Glomerular visceral epithelial cell (primary cell): ENCODE results near the gene COQ6.
A peak's percentile ranks its signal among the peaks of the same experiment; 100 is the strongest.
"Not testable (repeated sequence)": the region's sequence is repeated elsewhere in the genome, so short reads cannot be mapped to it uniquely, and the experiment has no call there.

ENCODE experiments used
- DNase-seq: peaks from one replicate; pipeline ENCODE4 v3.0.0-alpha.2; 2016; ENCODE audit errors: extremely low spot score

The COQ6 gene

DNA sequence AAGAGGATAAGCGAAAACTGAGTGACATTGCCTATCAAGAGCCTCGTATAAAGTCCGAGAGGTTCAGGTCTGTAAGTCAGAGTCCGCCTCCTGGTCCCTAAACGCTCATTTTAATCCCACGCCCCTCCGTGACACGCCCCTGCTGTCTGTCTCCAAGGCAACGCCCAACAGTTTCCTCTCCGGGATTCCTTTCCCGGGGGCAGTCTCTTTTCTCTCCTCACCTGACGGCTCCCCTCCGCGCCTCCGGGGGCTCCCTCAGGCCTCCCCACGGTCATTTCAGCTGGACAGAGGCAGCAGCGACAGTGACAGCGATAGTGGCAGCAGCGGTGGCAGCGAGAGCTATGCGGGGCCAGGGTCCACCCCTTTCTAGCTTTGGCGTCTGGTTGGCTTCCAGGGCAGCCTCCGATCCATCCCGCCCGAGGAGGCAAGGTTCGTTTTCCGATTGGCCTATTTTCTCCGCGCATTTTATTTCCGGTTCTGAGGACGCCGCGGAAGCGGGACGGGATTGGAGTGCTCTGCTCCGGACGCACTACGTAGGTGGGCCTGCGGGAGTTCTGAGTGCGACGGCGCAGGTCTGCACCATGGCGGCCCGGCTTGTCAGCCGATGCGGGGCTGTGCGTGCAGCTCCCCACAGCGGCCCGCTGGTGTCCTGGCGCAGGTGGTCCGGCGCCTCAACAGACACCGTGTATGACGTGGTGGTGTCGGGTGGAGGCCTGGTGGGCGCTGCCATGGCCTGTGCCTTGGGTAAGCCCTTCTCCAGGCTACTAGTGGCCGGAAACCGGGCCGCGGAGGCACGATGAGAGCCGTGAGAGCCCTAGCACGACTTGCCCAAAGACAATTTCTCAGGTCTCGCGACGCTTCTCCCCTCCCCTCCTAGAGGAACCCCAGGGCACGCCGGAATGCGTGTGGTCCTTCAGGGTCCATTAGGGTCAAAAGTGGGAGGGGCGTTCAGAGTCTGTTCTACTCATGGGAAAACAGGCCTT lies at the start of gene COQ6, which contains the start of gene FAM161B:
TSS of gene COQ6 (plus strand) at position 551 of the 983 bp plus-strand sequence. CDS start at position 582, 31 bp downstream.
TSS of gene FAM161B (minus strand) at position 343 of the 983 bp plus-strand sequence. CDS start at position 275, 68 bp downstream.
- peak; percentile 96 for DNase-seq

GRCh38 chr14:73903028-73903427 lies 47.1 kb upstream of the COQ6 start:
- no peak for DNase-seq

GRCh38 chr14:73909681-73910080 lies 40.4 kb upstream of the COQ6 start:
- DNase-seq = no peak

DNA sequence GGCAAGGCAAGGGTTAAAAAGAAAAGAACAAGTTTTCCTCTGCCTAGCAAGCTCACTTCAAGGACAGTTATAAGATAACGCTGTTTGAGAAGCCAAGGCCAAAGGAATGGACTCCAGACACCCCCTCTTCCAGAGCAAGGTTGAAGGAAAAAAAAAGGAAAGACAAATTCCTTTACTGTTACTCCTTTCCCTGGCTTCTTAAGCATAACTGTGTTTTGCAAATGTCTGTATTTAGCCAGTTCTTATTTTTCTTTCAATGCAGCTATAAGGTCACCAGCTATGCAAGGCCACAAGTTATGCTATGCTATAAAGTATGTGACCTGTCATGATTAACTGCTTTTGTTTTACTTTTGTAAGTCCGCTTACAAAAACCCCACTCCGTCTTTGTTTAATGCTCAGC lies 36.8 kb upstream of the COQ6 start:
- DNase-seq = no peak

DNA sequence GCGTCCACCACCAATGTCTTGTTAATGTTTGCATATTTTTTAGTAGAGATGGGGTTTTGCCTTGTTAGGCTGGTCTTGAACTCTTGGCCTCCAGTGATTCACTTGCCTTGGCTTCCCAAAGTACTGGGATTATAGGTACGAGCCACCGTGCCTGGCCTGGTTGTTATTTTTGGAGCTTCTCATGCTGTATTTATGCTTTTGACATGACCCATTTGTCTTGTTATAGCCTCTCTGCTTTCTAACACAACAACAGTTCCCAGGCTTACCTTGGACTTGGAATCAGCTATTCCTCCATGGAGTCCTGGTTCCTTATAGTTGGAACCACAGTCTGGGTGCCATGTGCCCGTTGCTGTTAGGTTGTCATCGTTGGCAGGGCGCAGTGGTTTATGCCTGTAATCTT lies 33.8 kb upstream of the COQ6 start:
- DNase-seq = no peak

GRCh38 chr14:73919457-73919856 lies 30.6 kb upstream of the COQ6 start:
- not testable (repeated sequence) for DNase-seq

DNA sequence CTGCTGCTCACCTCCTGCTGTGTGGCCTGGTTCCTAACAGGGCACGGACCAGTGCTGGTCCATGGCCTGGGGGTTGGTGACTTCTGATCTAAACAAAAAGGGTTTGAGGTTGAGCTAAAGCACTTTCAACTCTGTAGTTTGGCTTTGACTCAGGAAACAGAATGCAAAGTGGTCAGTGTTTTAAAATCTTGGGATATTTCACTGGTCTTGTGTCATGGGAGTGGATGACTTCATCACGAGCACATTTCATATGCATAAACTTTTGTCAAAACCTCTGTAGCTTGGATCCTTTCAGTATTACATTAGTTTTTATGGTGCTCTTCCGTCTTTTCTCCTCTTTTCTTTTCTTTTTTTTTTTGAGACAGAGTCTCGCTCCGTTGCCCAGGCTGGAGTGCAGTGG lies 25.8 kb upstream of the COQ6 start:
- DNase-seq = no peak

- DNase-seq = peak; percentile 24
Measured at GRCh38 chr14:73935666-73936065, 14.4 kb upstream of the COQ6 start.

- DNase-seq = no peak
Measured at GRCh38 chr14:73936548-73936947, 13.6 kb upstream of the COQ6 start.

GRCh38 chr14:73937012-73937411 lies 13.1 kb upstream of the COQ6 start:
- no peak for DNase-seq

- DNase-seq = no peak
Measured at GRCh38 chr14:73942180-73942579, 7.9 kb upstream of the COQ6 start.

GRCh38 chr14:73943083-73943482 lies 7.0 kb upstream of the COQ6 start:
- peak; percentile 33 for DNase-seq

DNA sequence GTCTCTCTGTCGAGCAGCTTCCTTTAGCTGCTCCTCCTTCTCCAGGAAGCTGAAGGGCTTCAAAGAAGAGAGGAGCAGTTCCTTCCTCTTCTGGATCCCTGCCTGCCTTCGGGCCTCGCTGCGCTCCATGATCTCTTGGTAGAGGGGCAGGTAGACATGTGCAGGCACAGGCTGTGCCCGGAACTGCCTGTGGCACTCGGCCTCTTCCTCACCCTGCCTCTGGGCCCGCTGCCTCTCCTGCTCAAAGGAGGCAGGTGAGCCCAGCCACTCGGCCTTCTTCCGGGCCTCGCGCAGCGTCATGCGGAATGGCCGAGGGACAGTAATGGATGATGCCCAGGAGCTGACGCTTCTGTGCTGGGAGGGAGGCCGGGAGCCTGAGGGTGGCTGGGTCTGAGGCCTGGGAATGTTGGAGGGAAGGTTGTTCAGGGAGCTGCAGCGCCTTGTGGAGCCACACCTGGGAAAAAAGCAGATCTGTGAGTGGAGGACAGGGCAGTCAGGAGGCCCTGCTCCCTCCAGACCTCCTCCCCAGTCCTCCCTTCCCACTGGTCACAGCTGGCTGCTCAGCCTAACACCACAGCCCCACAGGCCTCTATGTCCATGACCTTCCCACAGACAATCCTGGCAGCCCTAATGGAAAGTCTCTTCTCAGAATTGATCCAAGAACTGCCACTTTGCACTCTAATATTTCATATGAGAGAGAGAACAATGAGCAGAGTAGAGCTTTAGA lies 5.5 kb upstream of the COQ6 start:
- no peak for DNase-seq

DNA sequence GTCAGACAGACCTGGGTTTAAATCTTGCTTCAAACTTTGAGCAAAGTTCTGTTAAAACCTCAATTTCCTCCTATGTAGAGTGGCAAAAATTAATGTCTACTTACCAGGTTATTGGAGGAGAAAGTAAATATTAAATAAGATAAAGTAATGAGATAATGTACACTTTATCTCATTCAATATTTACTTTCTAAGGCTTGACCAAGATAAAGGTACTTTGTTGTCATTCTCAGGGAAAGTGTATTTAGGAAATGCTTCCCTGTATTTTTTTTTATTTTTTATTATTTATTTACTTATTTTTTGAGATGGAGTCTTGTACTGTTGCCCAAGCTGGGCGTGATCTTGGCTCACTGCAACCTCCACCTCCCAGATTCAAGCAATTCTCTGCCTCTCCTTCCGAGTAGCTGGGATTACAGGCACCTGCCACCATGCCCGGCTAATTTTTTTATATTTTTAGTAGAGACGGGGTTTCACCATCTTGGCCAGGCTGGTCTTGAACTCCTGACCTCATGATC lies 4.9 kb upstream of the COQ6 start:
- DNase-seq = no peak

DNA sequence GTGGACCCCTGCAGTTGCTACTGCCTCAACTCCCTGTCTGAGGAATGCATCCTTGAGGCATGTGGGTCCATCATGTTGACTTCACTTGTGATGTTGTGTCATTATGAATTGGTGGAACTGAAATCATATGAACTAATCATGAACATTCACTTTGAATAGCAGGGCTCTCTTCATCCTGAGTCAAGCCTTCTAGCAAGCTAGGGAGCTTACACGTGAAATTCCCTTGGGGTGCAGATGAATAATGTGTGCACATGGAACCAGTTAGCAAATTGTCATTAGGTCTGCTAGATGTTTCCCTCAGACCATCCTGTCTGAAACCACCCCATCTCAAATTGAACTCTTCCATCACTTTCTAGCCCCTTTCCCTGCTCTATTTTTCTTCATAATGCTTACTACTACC lies 3.6 kb downstream of the COQ6 start:
- DNase-seq = no peak

- no peak for DNase-seq
Measured at GRCh38 chr14:73955674-73956073, 5.6 kb downstream of the COQ6 start.

DNA sequence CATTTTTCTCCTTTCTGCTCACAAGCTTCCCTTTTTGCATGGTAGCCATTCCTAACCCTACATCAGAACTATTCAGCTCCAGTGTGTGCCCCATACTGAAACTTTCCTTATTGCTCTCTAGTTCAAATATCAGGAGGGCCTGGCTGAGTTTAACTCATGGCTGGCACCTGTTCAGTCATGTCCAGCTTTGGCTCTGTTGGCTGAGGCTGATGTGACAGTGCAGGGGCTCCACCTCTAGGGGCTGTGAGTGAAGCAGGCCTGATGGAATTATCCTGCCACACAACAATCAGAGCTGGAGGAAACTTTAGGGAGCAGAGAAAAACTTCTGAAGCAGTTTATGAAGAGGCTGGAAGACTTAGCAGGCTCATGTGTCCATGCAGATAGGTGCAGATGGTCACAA lies 8.5 kb downstream of the COQ6 start:
- no peak for DNase-seq

DNA sequence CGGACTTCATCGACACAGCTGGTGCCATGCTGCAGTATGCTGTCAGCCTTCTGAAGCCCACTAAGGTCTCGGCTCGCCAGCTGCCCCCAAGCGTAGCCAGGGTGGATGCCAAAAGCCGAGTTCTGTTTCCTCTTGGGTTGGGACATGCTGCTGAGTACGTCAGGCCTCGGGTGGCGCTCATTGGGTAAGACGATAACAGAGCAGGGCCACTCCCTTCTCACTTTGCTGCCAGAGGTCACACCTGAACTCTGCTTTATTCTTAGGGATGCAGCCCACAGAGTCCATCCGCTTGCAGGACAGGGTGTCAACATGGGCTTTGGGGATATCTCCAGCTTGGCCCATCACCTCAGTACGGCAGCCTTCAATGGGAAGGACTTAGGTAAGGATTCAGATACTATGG lies 11.1 kb downstream of the COQ6 start:
- DNase-seq = no peak

GRCh38 chr14:73965216-73965615 lies 15.1 kb downstream of the COQ6 start:
- DNase-seq = no peak

- DNase-seq = no peak
Measured at GRCh38 chr14:73968885-73969284, 18.8 kb downstream of the COQ6 start.

DNA sequence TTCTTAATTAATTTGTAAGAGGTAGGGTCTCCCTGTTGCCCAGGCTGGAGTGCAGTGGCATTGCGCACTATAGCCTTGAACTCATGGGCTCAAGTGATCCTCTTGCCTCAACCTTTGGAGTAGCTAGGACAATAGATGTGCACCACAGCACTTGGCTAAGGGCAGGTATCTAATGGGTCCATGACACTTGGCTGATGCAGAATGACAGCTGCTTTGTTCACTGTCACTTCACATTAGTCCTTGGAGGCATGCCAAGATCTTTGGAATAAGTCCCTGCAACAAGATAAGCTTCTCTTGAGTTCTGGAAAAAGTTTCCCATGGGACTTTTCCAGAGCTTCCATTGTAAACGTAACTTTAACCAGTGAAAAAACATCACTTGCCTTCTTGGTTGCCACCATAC lies 23.4 kb downstream of the COQ6 start:
- no peak for DNase-seq

- DNase-seq = peak; percentile 9
Measured at GRCh38 chr14:73976125-73976524, 26.0 kb downstream of the COQ6 start.

DNA sequence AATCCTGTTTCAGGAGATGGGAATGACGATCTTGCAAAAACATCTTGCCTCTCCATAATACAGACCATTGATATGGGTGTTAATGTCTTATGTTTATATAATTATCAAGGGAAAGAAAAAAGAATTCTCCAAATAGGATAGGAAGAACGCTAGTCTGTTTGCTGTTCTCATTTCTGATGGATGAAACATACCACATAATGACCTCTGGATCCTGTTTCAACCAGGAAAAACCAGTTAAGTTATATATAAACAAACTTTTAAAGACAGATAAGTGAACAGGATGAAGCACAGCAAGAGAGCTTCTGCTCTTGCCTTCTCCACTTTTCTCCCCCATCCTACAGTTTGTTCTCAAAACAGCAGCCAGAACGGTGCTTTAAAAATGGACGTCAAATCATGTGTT lies 27.8 kb downstream of the COQ6 start:
- DNase-seq = no peak
